Measurements from ENCODE around the gene KAT5. TPM values are rescaled to one million over a fixed set of nuclear protein-coding genes. Genes with fewer than 3 reads are reported as not detected.
"Not testable (repeated sequence)": the region's sequence is repeated elsewhere in the genome, so short reads cannot be mapped to it uniquely, and the experiment has no call there.

Gene KAT5
- total and polyA plus RNA-seq, 2 of the 13 experiments (the other 11 are each of a cell fraction or from before 2014, with no cell fraction given): 35.2 to 48.3 TPM

DNA sequence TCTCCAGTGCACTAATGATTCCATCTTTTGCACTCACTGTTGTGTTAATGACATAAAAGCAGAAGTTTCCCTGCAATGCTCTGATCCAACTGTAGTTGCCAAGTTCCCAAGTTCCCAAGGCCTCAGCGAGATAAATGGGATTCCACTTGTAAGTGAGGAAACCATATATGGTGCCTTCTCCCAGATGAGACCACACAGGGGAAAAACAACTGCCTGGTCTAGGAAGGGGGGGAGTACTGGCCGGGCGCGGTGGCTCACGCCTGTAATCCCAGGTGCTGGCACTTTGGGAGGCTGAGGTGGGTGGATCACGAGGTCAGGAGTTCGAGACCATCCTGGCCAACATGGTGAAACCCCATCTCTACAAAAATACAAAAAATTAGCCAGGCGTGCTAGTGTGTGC is 26.1 kb upstream of the KAT5 start:
- DNase-seq (ENCODE audit: low spot score) (no peak), ATAC-seq (no peak), FAIRE-seq (no peak)
- Histone ChIP-seq H3K79me2 (ENCODE audit: insufficient read depth, low read length) (no peaks in the 10 kb centered on the region), H3K27me3 (ENCODE audit: control insufficient read depth in 1 of 2, insufficient read depth in 2 of 2, low read length in 2 of 2) (peaks cover 0 to 17% of the 10 kb centered on the region in 2 experiments; a peak in 2 of 5 replicates), H3K4me1 (ENCODE audit: insufficient read depth, low read length) (no peaks in the 10 kb centered on the region), H4K20me1 (ENCODE audit: insufficient read depth, low read length) (no peaks in the 10 kb centered on the region), H3K27ac (ENCODE audit: extremely low read length, insufficient read depth, low read length) (no peak overlapping the region), H3K4me3 (replicated peaks in 1 of 3; ENCODE audit: insufficient read depth in 1 of 3, low read depth in 2 of 3, low read length in 3 of 3) (no peak overlapping the region), H3K9me3 (ENCODE audit: low read length) (no peaks in the 10 kb centered on the region), H3K9ac (ENCODE audit: insufficient read depth, low read depth, low read length) (no peak overlapping the region), H2AFZ (ENCODE audit: low read length) (no peak overlapping the region), H3K36me3 (replicated peaks in 1 of 2; ENCODE audit: control insufficient read depth in 1 of 2, insufficient read depth in 2 of 2, low read length in 2 of 2) (no peaks in the 10 kb centered on the region), H3K4me2 (ENCODE audit: low read depth, low read length) (no peak overlapping the region)
- TF ChIP-seq PITX1 (CRISPR knock-in tag; IDR thresholded peaks at IDR 0.05): no peak
- TF ChIP-seq, protein P1, sequence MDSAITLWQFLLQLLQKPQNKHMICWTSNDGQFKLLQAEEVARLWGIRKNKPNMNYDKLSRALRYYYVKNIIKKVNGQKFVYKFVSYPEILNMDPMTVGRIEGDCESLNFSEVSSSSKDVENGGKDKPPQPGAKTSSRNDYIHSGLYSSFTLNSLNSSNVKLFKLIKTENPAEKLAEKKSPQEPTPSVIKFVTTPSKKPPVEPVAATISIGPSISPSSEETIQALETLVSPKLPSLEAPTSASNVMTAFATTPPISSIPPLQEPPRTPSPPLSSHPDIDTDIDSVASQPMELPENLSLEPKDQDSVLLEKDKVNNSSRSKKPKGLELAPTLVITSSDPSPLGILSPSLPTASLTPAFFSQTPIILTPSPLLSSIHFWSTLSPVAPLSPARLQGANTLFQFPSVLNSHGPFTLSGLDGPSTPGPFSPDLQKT (CRISPR knock-in tag; IDR thresholded peaks at IDR 0.05; ENCODE audit: borderline replicate concordance): no peak
- TF ChIP-seq HOXA7 (CRISPR knock-in tag; IDR thresholded peaks at IDR 0.05): no peak
- TF ChIP-seq PCBP1 (IDR thresholded peaks at IDR 0.05; ENCODE audit: borderline replicate concordance, low read depth, low read length): no peak
- TF ChIP-seq SCMH1 (CRISPR knock-in tag; IDR thresholded peaks at IDR 0.05; ENCODE audit: borderline replicate concordance): no peak
- TF ChIP-seq ZSCAN30 (CRISPR knock-in tag; IDR thresholded peaks at IDR 0.05): no peak
- no peak for TF ChIP-seq ZNF296 (CRISPR knock-in tag; conservative IDR thresholded peaks at IDR 0.05)
- no peak for TF ChIP-seq ATAD3A (CRISPR knock-in tag; IDR thresholded peaks at IDR 0.05)
- TF ChIP-seq, protein P2, sequence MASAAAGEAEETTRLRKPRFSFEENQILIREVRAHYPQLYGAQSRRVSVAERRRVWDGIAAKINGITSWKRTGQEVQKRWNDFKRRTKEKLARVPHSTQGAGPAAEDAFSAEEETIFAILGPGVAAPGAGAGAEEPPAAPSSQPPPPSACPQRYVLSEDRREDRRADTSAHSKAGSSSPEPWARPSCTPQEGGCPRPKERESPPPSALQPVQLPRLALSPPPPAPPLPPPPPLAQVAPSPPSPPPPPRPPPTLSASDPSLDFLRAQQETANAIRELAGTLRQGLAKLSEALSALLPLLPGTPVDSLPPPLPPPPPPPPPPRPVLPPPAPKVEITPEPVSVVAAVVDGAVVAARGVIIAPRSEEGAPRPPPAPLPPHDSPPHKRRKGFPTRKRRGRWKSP (CRISPR knock-in tag; IDR thresholded peaks at IDR 0.05): no peak
- TF ChIP-seq, protein P3, sequence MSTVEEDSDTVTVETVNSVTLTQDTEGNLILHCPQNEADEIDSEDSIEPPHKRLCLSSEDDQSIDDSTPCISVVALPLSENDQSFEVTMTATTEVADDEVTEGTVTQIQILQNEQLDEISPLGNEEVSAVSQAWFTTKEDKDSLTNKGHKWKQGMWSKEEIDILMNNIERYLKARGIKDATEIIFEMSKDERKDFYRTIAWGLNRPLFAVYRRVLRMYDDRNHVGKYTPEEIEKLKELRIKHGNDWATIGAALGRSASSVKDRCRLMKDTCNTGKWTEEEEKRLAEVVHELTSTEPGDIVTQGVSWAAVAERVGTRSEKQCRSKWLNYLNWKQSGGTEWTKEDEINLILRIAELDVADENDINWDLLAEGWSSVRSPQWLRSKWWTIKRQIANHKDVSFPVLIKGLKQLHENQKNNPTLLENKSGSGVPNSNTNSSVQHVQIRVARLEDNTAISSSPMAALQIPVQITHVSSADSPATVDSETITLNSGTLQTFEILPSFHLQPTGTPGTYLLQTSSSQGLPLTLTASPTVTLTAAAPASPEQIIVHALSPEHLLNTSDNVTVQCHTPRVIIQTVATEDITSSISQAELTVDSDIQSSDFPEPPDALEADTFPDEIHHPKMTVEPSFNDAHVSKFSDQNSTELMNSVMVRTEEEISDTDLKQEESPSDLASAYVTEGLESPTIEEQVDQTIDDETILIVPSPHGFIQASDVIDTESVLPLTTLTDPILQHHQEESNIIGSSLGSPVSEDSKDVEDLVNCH (CRISPR knock-in tag; IDR thresholded peaks at IDR 0.05): no peak
- no peak for TF ChIP-seq PAX8 (CRISPR knock-in tag; IDR thresholded peaks at IDR 0.05; ENCODE audit: borderline replicate concordance)
- no peak for TF ChIP-seq NR2F6 (IDR thresholded peaks at IDR 0.05)
- TF ChIP-seq NR2F6 (CRISPR knock-in tag; IDR thresholded peaks at IDR 0.05): no peak
- no peak for TF ChIP-seq ZNF883 (CRISPR knock-in tag; IDR thresholded peaks at IDR 0.05; ENCODE audit: not compliant biosample characterization)
- TF ChIP-seq ZNF446 (CRISPR knock-in tag; IDR thresholded peaks at IDR 0.05): no peak
- TF ChIP-seq TCF12 (IDR thresholded peaks at IDR 0.05): no peak
- no peak for TF ChIP-seq TCF12 (CRISPR knock-in tag; IDR thresholded peaks at IDR 0.05)
- intact Hi-C loops (cut with micrococcal nuclease; ENCODE audit: unreplicated experiment): no loop called here
- BruUV-seq (replicated peaks): no TSS peak
- in situ Hi-C loops (cut with HindIII; ENCODE audit: extremely low pct_ligation_motif_present, low pct_unique_long_range_greater_than_20kb): no loop called here
- ChIA-PET POLR2A (no interaction called here), CTCF (ENCODE audit: low intra/inter-chr PET ratio, low total read pairs) (no interaction called here)
- WGBS (ENCODE audit: low lambda C conversion rate): 48% methylated on average over 8 of the region's 8 CpGs

DNA sequence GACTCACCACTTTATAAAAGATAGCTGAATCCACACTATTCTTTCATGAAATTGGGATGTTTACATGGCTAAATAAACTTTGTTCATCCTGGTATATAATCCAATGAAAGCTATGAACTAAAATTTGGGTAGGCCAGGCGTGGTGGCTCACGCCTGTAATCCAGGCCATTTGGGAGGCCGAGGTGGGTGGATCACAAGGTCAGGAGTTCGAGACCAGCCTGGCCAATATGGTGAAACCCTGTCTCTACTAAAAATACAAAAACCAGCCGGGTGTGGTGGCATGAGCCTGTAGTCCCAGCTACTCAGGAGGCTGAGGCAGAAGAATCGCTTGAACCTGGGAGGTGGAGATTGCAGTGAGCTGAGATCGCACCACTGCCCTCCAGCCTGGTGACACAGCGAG is 20.2 kb upstream of the KAT5 start:
- H3K9ac ChIP-seq (ENCODE audit: insufficient read depth, low read depth, low read length); H2AFZ ChIP-seq (ENCODE audit: low read length); H3K9me3 ChIP-seq (ENCODE audit: low read length); H3K4me3 ChIP-seq (replicated peaks in 1 of 3; ENCODE audit: insufficient read depth in 1 of 3, low read depth in 2 of 3, low read length in 3 of 3); in situ Hi-C loops (cut with HindIII; ENCODE audit: extremely low pct_ligation_motif_present, low pct_unique_long_range_greater_than_20kb); DNase-seq (ENCODE audit: low spot score); ATAC-seq; CTCF ChIA-PET (ENCODE audit: low intra/inter-chr PET ratio, low total read pairs); FAIRE-seq; H3K27me3 ChIP-seq (ENCODE audit: control insufficient read depth in 1 of 2, insufficient read depth in 2 of 2, low read length in 2 of 2); H3K36me3 ChIP-seq (replicated peaks in 1 of 2; ENCODE audit: control insufficient read depth in 1 of 2, insufficient read depth in 2 of 2, low read length in 2 of 2); intact Hi-C loops (cut with micrococcal nuclease; ENCODE audit: unreplicated experiment); POLR2A ChIA-PET; H4K20me1 ChIP-seq (ENCODE audit: insufficient read depth, low read length); BruUV-seq (replicated peaks); H3K4me2 ChIP-seq (ENCODE audit: low read depth, low read length); H3K27ac ChIP-seq (ENCODE audit: extremely low read length, insufficient read depth, low read length); H3K79me2 ChIP-seq (ENCODE audit: insufficient read depth, low read length): not testable (repeated sequence)
- 39% methylated on average over 8 of the region's 8 CpGs for WGBS (ENCODE audit: low lambda C conversion rate)
- peaks cover 15% of the 10 kb centered on the region for H3K4me1 ChIP-seq (ENCODE audit: insufficient read depth, low read length)
